ENCODE results near the gene UBE2Z.
A peak's percentile ranks its signal among the peaks of the same experiment; 100 is the strongest.

UBE2Z gene

GRCh38 chr17:48908853-48909394 lies 717 bp downstream of the UBE2Z start:
- peak overlapping the region; percentile 91 for H3K4me3 ChIP-seq (ENCODE audit: low read depth, low read length)
- TF ChIP-seq MYC (IDR thresholded peaks at IDR 0.05; ENCODE audit: low read depth, low read length) = no peak; the same call in 1 of the 2 replicates
- peak; percentile 53 for TF ChIP-seq MAX (IDR thresholded peaks at IDR 0.05; ENCODE audit: low read depth, low read length)
- DNase-seq (ENCODE audit: low read depth) = peak; percentile 96

- no peak for DNase-seq (ENCODE audit: low read depth)
- H3K4me3 ChIP-seq (ENCODE audit: low read depth, low read length) = peak overlapping the region; percentile 91
- TF ChIP-seq CTCF (IDR thresholded peaks at IDR 0.05; ENCODE audit: low read depth, low read length) = no peak
Observed at GRCh38 chr17:48909783-48910182, 1.6 kb downstream of the UBE2Z start.

- DNase-seq (ENCODE audit: low read depth) = no peak
- TF ChIP-seq MYC (IDR thresholded peaks at IDR 0.05; ENCODE audit: low read depth, low read length) (no peak), CTCF (IDR thresholded peaks at IDR 0.05; ENCODE audit: low read depth, low read length) (no peak), MAX (IDR thresholded peaks at IDR 0.05; ENCODE audit: low read depth, low read length) (no peak), POLR2A (IDR thresholded peaks at IDR 0.05; ENCODE audit: extremely low read depth, insufficient read length) (no peak)
Observed at GRCh38 chr17:48910370-48910769, 2.2 kb downstream of the UBE2Z start.

GRCh38 chr17:48912476-48912875 lies 4.3 kb downstream of the UBE2Z start:
- H3K4me3 ChIP-seq (ENCODE audit: low read depth, low read length) = no peak overlapping the region
- no peak for DNase-seq (ENCODE audit: low read depth)
- TF ChIP-seq MAX (IDR thresholded peaks at IDR 0.05; ENCODE audit: low read depth, low read length) (no peak), CTCF (IDR thresholded peaks at IDR 0.05; ENCODE audit: low read depth, low read length) (no peak), POLR2A (IDR thresholded peaks at IDR 0.05; ENCODE audit: extremely low read depth, insufficient read length) (no peak), MYC (IDR thresholded peaks at IDR 0.05; ENCODE audit: low read depth, low read length) (no peak)

More at GRCh38 chr17:48910370-48910769, 2.2 kb downstream of the UBE2Z start:
- peak overlapping the region; percentile 91 for H3K4me3 ChIP-seq (ENCODE audit: low read depth, low read length)

GRCh38 chr17:48915459-48916282 lies 7.5 kb downstream of the UBE2Z start:
- H3K4me3 ChIP-seq (ENCODE audit: low read depth, low read length) = no peak overlapping the region
- peak; percentile 35 for DNase-seq (ENCODE audit: low read depth)
- no peak for TF ChIP-seq POLR2A (IDR thresholded peaks at IDR 0.05; ENCODE audit: extremely low read depth, insufficient read length)
- no peak for TF ChIP-seq MAX (IDR thresholded peaks at IDR 0.05; ENCODE audit: low read depth, low read length)
- no peak for TF ChIP-seq CTCF (IDR thresholded peaks at IDR 0.05; ENCODE audit: low read depth, low read length)

GRCh38 chr17:48925251-48925990 lies 17.2 kb downstream of the UBE2Z start:
- TF ChIP-seq POLR2A (IDR thresholded peaks at IDR 0.05; ENCODE audit: extremely low read depth, insufficient read length) (no peak), CTCF (IDR thresholded peaks at IDR 0.05; ENCODE audit: low read depth, low read length) (no peak), MYC (IDR thresholded peaks at IDR 0.05; ENCODE audit: low read depth, low read length) (no peak), MAX (IDR thresholded peaks at IDR 0.05; ENCODE audit: low read depth, low read length) (no peak)
- no peak overlapping the region for H3K4me3 ChIP-seq (ENCODE audit: low read depth, low read length)
- DNase-seq (ENCODE audit: low read depth) = no peak
